Islet precursor cell (in vitro differentiated cells): ENCODE measurements around the gene RSPH10B.
A peak's percentile ranks its signal among the peaks of the same experiment; 100 is the strongest.
"Not testable (repeated sequence)": the region's sequence is repeated elsewhere in the genome, so short reads cannot be mapped to it uniquely, and the experiment has no call there.

Source experiments
- DNase-seq: peaks from one replicate; pipeline ENCODE4 v3.0.0-alpha.2; 2018

Gene RSPH10B

DNA sequence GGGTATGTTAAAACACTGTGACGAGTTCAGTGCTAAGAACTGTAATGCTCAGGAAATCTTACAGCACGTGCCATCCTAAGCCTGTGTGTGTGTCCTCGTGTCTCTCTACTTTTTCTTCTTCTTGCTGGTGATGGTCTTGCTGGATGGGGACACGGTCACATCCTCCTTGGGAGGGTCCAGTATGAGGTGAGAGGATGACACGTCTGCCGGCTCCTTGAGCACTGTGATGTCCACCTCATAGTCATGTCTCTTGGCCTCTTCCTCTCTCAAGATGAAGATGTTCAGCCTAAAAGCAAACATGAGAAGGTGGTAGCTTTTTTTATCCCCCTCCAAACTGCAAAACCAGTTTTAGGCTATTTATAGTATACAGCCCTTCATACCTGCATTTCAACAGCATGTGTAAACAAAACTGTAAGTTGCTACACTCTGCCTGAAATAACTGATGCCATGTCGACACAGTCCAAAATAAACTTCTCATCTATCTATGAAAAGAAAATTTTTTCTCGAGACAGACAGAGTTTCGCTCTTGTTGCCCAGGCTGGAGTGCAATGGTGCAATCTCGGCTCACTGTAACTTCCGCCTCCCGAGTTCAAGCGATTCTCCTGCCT is 44.1 kb downstream of the RSPH10B start:
- not testable (repeated sequence) for DNase-seq

- DNase-seq = not testable (repeated sequence)
These were observed 45.9 kb downstream of the RSPH10B start for GRCh38 chr7:5924630-5925029.

DNA sequence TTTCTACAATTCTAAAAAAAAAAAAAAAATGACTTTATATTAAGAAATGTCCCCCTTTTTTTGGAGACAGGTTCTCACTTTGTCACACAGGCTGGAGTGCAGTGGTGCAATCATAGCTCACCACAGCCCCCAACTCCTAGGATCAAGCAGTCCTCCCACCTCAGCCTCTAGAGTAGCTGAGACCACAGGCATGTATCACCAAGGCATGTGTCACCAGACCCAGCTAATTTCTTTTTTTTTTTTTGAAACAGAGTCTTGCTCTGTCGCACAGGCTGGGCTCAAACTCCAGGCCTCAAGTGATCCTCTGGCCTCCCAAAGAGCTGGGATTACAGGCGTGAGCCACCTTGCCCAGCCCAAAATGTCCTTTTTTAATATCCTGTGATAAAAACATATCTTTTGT is 46.3 kb downstream of the RSPH10B start:
- not testable (repeated sequence) for DNase-seq

DNA sequence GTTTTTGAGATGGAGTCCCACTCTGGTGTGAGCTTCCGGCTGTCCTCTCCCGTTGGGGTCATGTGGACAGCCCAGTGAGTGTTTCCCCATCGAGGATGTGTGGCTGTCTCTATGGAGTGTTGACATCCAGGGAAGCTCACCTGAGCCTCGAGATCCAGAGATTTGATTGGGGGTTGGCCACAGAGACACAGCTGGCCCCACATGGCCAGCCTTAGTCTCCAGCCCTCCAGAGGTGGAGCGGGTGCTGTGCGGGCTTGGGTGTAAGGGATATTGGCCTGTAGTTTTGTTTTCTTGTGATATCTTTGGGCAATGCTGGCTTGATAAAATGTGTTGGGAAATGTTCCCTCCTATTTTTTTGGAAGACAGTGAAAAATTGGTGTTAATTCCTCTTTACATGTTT is 54.0 kb downstream of the RSPH10B start:
- not testable (repeated sequence) for DNase-seq

- DNase-seq = not testable (repeated sequence)
These were observed 61.7 kb downstream of the RSPH10B start for GRCh38 chr7:5908835-5909234.

DNA sequence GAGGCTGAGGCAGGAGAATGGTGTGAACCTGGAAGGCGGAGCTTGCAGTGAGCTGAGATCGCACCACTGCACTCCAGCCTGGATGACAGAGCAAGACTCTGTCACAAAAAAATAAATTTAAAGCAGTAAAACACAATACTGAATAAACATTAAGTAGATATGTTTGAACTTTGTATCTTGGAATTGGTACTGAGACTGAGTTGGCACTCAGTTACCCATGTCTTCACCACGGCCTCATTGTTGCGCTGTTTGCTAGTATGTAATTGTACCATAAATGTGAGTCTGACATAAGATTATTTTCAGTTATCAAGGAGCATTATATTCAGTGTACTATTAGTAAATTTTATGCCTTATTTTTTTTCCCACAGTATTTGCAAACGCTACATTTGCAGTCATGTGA is 65.8 kb downstream of the RSPH10B start:
- not testable (repeated sequence) for DNase-seq

DNA sequence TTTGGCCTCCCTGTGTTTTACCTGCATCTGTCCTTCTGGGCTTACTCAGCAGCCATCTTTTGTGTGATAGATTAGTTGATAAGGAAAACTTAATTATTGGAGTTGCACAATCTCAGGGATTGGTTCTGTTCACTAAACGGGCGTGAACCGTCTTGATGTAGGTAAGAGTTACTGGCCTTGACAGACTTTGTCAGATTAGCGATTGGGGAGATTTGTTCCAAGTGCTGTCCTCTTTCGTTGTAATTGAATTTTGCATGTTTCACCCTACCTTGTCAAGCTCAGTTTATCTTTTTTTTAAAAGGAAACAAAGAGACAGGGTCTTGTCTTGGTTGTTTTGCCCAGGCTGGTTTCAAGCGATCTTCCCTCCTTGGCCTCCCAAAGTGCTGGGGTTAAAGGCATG is 67.5 kb downstream of the RSPH10B start:
- DNase-seq = not testable (repeated sequence)

DNA sequence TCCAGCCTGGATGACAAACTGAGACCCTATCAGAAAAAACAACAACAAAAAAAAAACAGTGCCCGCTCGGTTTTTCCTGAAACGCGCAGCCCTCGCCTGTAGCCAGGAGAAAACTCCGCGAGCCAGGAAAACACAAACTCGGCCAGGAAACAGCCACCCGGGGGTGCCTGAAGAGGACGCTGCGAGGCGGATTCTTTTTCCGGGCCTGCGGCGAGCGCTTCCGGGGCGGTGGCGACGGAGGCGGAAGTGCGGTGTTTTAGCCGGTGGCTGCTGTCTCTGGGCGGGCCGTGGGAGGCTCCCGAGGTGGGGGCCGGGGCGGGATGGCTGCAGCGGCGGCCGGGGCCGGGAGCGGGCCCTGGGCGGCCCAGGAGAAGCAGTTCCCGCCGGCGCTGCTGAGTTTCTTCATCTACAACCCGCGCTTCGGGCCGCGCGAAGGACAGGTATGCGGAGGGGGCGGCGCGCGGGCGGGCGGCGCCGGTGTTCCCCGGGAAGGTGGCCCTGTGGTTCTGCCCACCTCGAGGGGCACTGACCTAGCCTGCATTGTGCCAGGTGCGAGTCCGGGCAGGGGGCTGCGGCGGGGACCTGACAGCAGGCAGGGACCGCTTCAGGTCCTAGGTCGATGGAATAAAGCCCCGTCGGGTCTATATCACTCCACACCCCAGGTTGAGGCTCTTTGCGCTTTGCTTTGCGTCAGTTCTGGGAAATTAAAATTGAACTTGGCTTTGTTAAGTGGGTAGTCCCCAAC is 71.8 kb downstream of the RSPH10B start, which contains the start of gene CCZ1:
TSS of gene CCZ1 (plus strand) at position 254 of the 745 bp plus-strand sequence. CDS start at position 321, 67 bp downstream.
- DNase-seq = peak; percentile 78

GRCh38 chr7:5897369-5897919 is 73.0 kb downstream of the RSPH10B start:
- DNase-seq = not testable (repeated sequence)

GRCh38 chr7:5892498-5892897 is 78.0 kb downstream of the RSPH10B start:
- DNase-seq = no peak

- DNase-seq = not testable (repeated sequence)
These were observed 80.2 kb downstream of the RSPH10B start for GRCh38 chr7:5890244-5890643.

GRCh38 chr7:5888021-5888420 is 82.5 kb downstream of the RSPH10B start:
- DNase-seq = not testable (repeated sequence)

GRCh38 chr7:5884431-5884830 is 86.1 kb downstream of the RSPH10B start:
- DNase-seq = not testable (repeated sequence)

- not testable (repeated sequence) for DNase-seq
These were observed 90.4 kb downstream of the RSPH10B start for GRCh38 chr7:5880106-5880505.

GRCh38 chr7:5879591-5879990 is 90.9 kb downstream of the RSPH10B start:
- not testable (repeated sequence) for DNase-seq
